H9 (cell line): ENCODE measurements around the gene PRSS21. TPM values are rescaled to one million over a fixed set of nuclear protein-coding genes. Genes with fewer than 3 reads are reported as not detected.

Source experiments
- DNase-seq: peaks from one replicate; pipeline ENCODE4 v3.0.0-alpha.2; 2017
- H2AFZ ChIP-seq: one replicate; pipeline ENCODE4 v1.6.1; 2013; ENCODE audit warnings: mild to moderate bottlenecking, low read length, control low read depth, moderate library complexity
- H2AK5ac ChIP-seq: 2 replicates; pipeline ENCODE4 v1.6.1; 2013; ENCODE audit warnings: low read length, control low read depth, mixed read lengths; ENCODE audit not compliant: insufficient read length
- H2BK120ac ChIP-seq: one replicate; pipeline ENCODE4 v1.6.1; 2013; ENCODE audit warnings: low read depth, mild to moderate bottlenecking, low read length, control low read depth, inconsistent platforms; ENCODE audit not compliant: poor library complexity, severe bottlenecking
- H2BK12ac ChIP-seq: 2 replicates; pipeline ENCODE4 v1.6.1; 2013; ENCODE audit warnings: low read length, control low read depth, mixed read lengths, low read depth; ENCODE audit not compliant: insufficient read length
- H2BK15ac ChIP-seq: 2 replicates; pipeline ENCODE4 v1.6.1; 2013; ENCODE audit warnings: low read depth, low read length, control low read depth
- H2BK20ac ChIP-seq: one replicate; pipeline ENCODE4 v1.6.1; 2013; ENCODE audit warnings: low read depth, mild to moderate bottlenecking, low read length, control low read depth, inconsistent platforms; ENCODE audit not compliant: poor library complexity, severe bottlenecking
- H2BK5ac ChIP-seq: 2 replicates; pipeline ENCODE4 v1.6.1; 2013; ENCODE audit warnings: low read length, control low read depth, mixed read lengths; ENCODE audit not compliant: insufficient read length
- H3K14ac ChIP-seq: 2 replicates; pipeline ENCODE4 v1.6.1; 2013; ENCODE audit warnings: low read length, control low read depth; ENCODE audit not compliant: insufficient read depth
- H3K18ac ChIP-seq: 2 replicates; pipeline ENCODE4 v1.6.1; 2013; ENCODE audit warnings: low read depth, mild to moderate bottlenecking, mixed read lengths, low read length, control low read depth; ENCODE audit not compliant: insufficient read length
- H3K23ac ChIP-seq: 2 replicates; pipeline ENCODE4 v1.6.1; 2013; ENCODE audit warnings: low read length, control low read depth, mixed read lengths, low read depth; ENCODE audit not compliant: insufficient read length
- H3K23me2 ChIP-seq: 2 replicates; pipeline ENCODE4 v1.6.1; 2013; ENCODE audit warnings: low read depth, mild to moderate bottlenecking, mixed read lengths, low read length, control low read depth; ENCODE audit not compliant: insufficient read length, poor library complexity, severe bottlenecking
- H3K27ac ChIP-seq: 2 replicates; pipeline ENCODE4 v1.5.1; 2013; ENCODE audit warnings: low read length, control low read depth, mixed read lengths, low read depth; ENCODE audit not compliant: insufficient read length
- H3K27me3 ChIP-seq: 2 replicates; pipeline ENCODE4 v1.6.1; 2013; ENCODE audit warnings: low read length, control low read depth, inconsistent platforms; ENCODE audit not compliant: insufficient read depth
- H3K4ac ChIP-seq: 2 replicates; pipeline ENCODE4 v1.6.1; 2013; ENCODE audit warnings: low read depth, mild to moderate bottlenecking, control low read depth, inconsistent platforms, low read length, moderate library complexity
- H3K4me1 ChIP-seq: 2 replicates; pipeline ENCODE4 v1.6.1; 2013; ENCODE audit warnings: low read length, control low read depth, inconsistent platforms; ENCODE audit not compliant: insufficient read depth
- H3K4me2 ChIP-seq: 2 replicates; pipeline ENCODE4 v1.6.1; 2013; ENCODE audit warnings: low read length, control low read depth, mixed read lengths; ENCODE audit not compliant: insufficient read length, insufficient read depth
- H3K56ac ChIP-seq: 2 replicates; pipeline ENCODE4 v1.6.1; 2013; ENCODE audit warnings: low read depth, mild to moderate bottlenecking, mixed read lengths, low read length, control low read depth; ENCODE audit not compliant: insufficient read length
- H3K79me1 ChIP-seq: 2 replicates; pipeline ENCODE4 v1.6.1; 2013; ENCODE audit warnings: low read depth, mild to moderate bottlenecking, moderate library complexity, low read length, control low read depth, inconsistent platforms; ENCODE audit not compliant: insufficient read depth, poor library complexity, severe bottlenecking
- H3K79me2 ChIP-seq: 2 replicates; pipeline ENCODE4 v1.6.1; 2013; ENCODE audit warnings: low read length, control low read depth, inconsistent platforms; ENCODE audit not compliant: insufficient read depth
- H3K9ac ChIP-seq: 2 replicates; pipeline ENCODE4 v1.6.1; 2013; ENCODE audit warnings: low read length, control low read depth, mixed read lengths; ENCODE audit not compliant: insufficient read length; ENCODE audit errors: extremely low read depth
- H3K9me3 ChIP-seq: one replicate; pipeline ENCODE4 v1.6.1; 2013; ENCODE audit warnings: low read depth, low read length, inconsistent platforms; ENCODE audit not compliant: control insufficient read depth
- H3T11ph ChIP-seq: one replicate; pipeline ENCODE4 v1.6.1; 2013; ENCODE audit warnings: mild to moderate bottlenecking, low read length, control low read depth, inconsistent platforms
- H4K20me1 ChIP-seq: one replicate; pipeline ENCODE4 v1.6.1; 2013; ENCODE audit not compliant: control insufficient read depth, insufficient read length, insufficient read depth
- H4K5ac ChIP-seq: 2 replicates; pipeline ENCODE4 v1.6.1; 2013; ENCODE audit warnings: low read depth, mild to moderate bottlenecking, mixed read lengths, low read length, control low read depth; ENCODE audit not compliant: insufficient read length
- H4K8ac ChIP-seq: replicated peaks from 2 replicates; pipeline ENCODE4 v1.6.1; 2013; ENCODE audit warnings: low read length, control low read depth, mixed read lengths, low read depth; ENCODE audit not compliant: insufficient read length
- H4K91ac ChIP-seq: 2 replicates; pipeline ENCODE4 v1.6.1; 2013; ENCODE audit warnings: low read depth, mild to moderate bottlenecking, moderate library complexity, mixed read lengths, low read length, control low read depth; ENCODE audit not compliant: insufficient read length
- H3K27ac Mint-ChIP-seq, 3 experiments: 2 replicates in 2 of 3; 3 replicates in 1 of 3; pipeline ENCODE4 v1.8.0; 2020 to 2021; ENCODE audit warnings: mixed read lengths in 3 of 3, mild to moderate bottlenecking in 1 of 3, moderate library complexity in 1 of 3
- H3K27me3 Mint-ChIP-seq: 2 replicates; pipeline ENCODE4 v1.8.0; 2021; ENCODE audit warnings: low read depth, mild to moderate bottlenecking, moderate library complexity, mixed read lengths
- H3K36me3 Mint-ChIP-seq, 3 experiments: 2 replicates in 2 of 3; 3 replicates in 1 of 3; pipeline ENCODE4 v1.8.0; 2020 to 2021; ENCODE audit warnings: low read depth in 3 of 3, mixed read lengths in 3 of 3; ENCODE audit not compliant: insufficient read depth in 1 of 3
- H3K4me1 Mint-ChIP-seq, 2 experiments: 2 replicates each; pipeline ENCODE4 v1.8.0; 2020; ENCODE audit warnings: mixed read lengths in 2 of 2
- H3K4me3 Mint-ChIP-seq, 2 experiments: 2 replicates in 1 of 2; 3 replicates in 1 of 2; pipeline ENCODE4 v1.8.0; 2020 to 2021; ENCODE audit warnings: mild to moderate bottlenecking in 2 of 2, mixed read lengths in 2 of 2, moderate library complexity in 1 of 2
- H3K9me3 Mint-ChIP-seq, 2 experiments: 2 replicates in 1 of 2; 3 replicates in 1 of 2; pipeline ENCODE4 v1.8.0; 2020; ENCODE audit warnings: mild to moderate bottlenecking in 2 of 2, mixed read lengths in 2 of 2, moderate library complexity in 1 of 2
- CTCF ChIP-seq: fragments of 200-600 bp; sonication (generic); conservative IDR thresholded peaks from 3 replicates; pipeline ENCODE4 v1.8.0; 2021; ENCODE audit warnings: antibody characterized with exemption, mild to moderate bottlenecking
- WGBS: extraction: QIAGEN DNeasy Blood & Tissue Kit; methylation state at CpG from one replicate; pipeline ENCODE4 v1.1.7; 2013; ENCODE audit warnings: missing lambda C conversion rate, low lambda C conversion rate, mixed read lengths; ENCODE audit not compliant: insufficient read length; ENCODE audit errors: extremely low coverage; 5-methylcytosine and 5-hydroxymethylcytosine counted together
- total RNA-seq: library from RNA; stranded (reverse); gene quantifications from 2 replicates; pipeline ENCODE4 v1.2.1, GENCODE V29; 2021

The PRSS21 gene
- total RNA-seq, 1 experiment from 2014 or later: not detected

GRCh38 chr16:2808181-2808580 lies 8.9 kb upstream of the PRSS21 start:
- H3K56ac ChIP-seq: no peak overlapping the region
- H3K23ac ChIP-seq: no peak overlapping the region
- H3K79me2 ChIP-seq: no peaks in the 10 kb centered on the region
- H2BK12ac ChIP-seq: no peak overlapping the region
- no peak overlapping the region for H4K91ac ChIP-seq
- Mint-ChIP-seq H3K36me3 (peaks cover 0 to 4% (median 0%) of the 10 kb centered on the region in 3 experiments; a peak in 2 of 7 replicates), H3K27ac (no peak overlapping the region), H3K27me3 (peaks cover 43% of the 10 kb centered on the region), H3K4me1 (peaks cover 7% of the 10 kb centered on the region in 2 experiments; a peak in 3 of 4 replicates), H3K9me3 (peaks cover 22 to 27% of the 10 kb centered on the region in 2 experiments), H3K4me3 (no peak overlapping the region)
- H2BK15ac ChIP-seq: no peak overlapping the region
- H3K4me1 ChIP-seq: no peaks in the 10 kb centered on the region
- H4K20me1 ChIP-seq: no peaks in the 10 kb centered on the region
- no peak overlapping the region for H3K9ac ChIP-seq
- no peak overlapping the region for H3T11ph ChIP-seq
- peaks cover 10% of the 10 kb centered on the region for H3K9me3 ChIP-seq
- H3K18ac ChIP-seq: no peak overlapping the region
- H3K79me1 ChIP-seq: no peaks in the 10 kb centered on the region
- no peaks in the 10 kb centered on the region for H3K23me2 ChIP-seq
- no peak overlapping the region for H3K4me2 ChIP-seq
- TF ChIP-seq CTCF: no peak
- no peak overlapping the region for H2AK5ac ChIP-seq
- no peaks in the 10 kb centered on the region for H3K27me3 ChIP-seq
- H2BK120ac ChIP-seq: no peak overlapping the region
- H3K4ac ChIP-seq: no peak overlapping the region
- no peak overlapping the region for H2BK20ac ChIP-seq
- H4K8ac ChIP-seq: no peak overlapping the region
- no peak overlapping the region for H2BK5ac ChIP-seq
- no peak overlapping the region for H4K5ac ChIP-seq
- DNase-seq: no peak
- no CpG with 5 or more reads among the region's 7 CpGs for WGBS
- no peak overlapping the region for H3K27ac ChIP-seq
- H3K14ac ChIP-seq: no peak overlapping the region
- H2AFZ ChIP-seq: no peak overlapping the region
